Stimulated activated CD4-positive, alpha-beta T cell treated with anti-CD3 and anti-CD28 coated beads, TNF-alpha, amount 100 ng/mL, for 4 hours (primary cell): ENCODE measurements around the gene VPS37B.

Experiments
- DNase-seq, 3 experiments: peaks; one replicate each; pipeline ENCODE4 v3.0.0-alpha.2; 2020; ENCODE audit warnings: low read depth in 3 of 3

VPS37B gene

DNA sequence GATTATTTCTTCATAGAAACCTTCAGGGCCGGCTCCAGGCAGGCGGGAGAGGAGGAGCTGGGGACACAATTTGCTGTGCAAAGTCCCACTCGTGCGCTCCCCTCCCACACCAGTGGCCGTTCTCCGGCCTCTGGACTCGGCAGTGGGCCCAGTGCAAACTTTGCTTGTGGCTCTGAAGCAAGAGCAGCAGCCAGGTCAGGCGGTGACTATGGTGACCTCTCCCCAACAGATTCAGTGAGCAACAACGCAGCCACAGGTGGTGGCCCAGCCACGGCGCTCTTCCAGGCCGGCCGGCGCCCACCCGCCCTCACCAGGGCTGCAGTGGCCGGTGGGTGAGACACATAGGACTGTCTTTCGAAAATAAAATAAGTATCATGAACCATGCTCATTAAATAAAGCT is 29.5 kb downstream of the VPS37B start:
- DNase-seq, result no peak

DNA sequence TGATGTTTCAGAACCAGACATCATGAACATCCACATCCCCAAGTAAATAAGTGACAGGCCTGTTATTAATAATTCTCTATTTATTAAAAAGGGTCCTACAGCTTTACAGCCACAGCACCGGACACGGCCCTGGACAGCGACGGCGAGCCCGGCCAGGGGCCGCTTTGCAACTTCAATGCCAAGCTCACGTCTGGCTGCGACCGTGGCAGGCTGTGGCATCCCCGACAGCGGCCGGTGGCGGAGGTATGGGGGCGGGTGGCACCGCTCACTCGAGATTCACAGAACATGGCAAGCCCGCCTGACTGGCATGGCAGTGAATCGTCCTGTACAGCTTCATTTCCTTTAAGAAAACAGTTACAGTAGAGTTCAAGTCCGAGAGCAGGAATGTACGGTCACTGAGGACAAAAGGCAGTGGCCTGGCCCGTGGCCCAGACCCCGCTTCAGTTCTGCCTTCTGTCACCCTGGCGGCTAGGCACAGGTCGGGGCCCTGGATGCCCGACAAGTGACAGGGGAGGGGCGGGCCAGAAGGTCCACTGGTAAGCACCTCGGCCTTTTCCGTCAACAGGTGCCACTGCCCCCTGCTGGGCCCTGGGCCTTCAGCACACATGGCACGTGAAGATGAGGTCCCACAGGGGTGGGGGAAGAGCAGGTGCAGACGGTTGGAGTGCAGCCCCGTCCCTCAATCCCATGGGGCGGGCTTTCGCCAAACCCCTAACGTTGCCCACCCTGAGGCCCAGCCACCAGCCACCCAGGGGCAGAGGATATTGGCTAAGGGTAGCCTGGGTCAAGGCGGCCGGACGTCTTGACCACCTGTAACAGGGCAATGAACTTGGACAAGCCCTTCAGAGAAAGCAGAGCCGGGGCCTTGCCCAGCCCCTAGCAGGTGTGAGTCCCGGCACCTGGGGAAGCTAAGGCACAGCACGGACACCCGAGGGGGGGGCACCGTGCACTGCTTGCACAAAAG is 30.4 kb downstream of the VPS37B start:
- DNase-seq, result no peak

DNA sequence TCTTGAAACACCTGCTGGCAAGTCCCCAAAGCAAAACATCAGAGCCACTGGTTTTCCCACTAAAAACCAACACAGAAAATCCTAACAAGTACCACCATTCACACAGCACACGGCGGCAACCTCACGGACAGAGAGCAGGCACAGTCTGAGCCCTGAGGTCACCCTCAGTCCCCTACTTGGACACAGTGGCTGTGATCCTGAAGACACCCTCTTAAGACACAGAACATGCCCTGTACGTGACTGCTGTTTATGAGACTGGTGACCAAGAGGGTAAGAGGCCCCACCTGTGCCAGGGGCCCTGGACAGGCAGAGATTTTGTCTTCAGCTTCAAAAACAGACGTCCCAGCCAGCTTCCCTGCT is 31.1 kb downstream of the VPS37B start:
- DNase-seq, result no peak

DNA sequence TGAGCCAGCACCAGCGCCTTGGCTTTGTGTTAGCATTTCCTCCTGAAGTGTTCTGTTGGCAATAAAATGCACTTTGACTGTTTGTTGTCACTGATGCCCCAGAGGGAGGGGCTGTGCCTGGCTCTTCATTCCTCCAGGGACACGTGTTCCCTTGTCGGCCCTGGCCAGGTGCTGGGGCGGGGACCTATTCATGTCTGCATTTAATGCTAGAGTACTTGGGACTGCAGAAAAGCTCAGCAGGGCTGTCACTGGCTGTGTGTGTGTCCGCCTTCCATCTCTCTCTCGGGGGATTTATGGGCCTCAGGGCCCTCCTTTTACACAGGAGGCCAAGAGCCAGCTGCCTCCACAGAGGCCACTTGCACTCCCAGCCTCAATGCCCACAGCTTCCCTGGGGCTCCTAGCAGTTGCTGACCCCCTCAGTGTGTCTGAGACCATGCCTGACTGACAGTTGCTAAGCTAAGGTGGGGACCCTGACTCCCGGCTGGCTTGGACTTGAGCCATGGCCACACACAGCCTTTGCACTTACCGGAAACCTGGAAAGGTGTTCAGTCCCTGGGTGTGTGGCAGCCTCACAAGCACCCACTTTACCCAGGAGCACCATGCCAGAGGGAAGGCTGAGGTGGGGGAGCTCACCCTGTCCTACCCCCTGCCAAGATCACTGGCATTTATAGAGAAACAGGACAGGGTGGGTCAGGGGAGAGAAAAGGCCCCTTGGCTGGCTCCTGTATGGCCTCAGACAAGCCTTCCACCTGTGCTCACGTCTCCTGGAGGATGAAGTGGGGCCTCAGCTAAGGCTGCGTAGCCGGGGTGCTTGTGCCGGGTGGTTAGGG is 32.8 kb downstream of the VPS37B start:
- DNase-seq, result no peak

DNA sequence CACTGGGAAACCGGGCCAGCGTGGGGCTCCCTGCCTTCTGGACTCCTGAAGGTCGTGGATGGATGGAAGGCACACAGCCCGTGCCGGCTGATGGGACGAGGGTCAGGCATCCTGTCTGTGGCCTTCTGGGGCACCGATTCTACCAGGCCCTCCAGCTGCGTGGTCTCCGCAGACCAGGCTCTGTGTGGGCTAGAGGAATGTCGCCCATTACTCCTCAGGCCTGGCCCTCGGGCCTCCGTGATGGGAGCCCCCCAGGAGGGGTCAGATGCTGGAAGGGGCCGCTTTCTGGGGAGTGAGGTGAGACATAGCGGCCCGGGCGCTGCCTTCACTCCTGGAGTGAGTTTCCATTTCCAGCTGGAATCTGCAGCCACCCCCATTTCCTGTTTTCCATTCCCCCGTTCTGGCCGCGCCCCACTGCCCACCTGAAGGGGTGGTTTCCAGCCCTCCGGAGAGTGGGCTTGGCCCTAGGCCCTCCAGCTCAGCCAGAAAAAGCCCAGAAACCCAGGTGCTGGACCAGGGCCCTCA is 33.8 kb downstream of the VPS37B start:
- DNase-seq, result no peak

DNA sequence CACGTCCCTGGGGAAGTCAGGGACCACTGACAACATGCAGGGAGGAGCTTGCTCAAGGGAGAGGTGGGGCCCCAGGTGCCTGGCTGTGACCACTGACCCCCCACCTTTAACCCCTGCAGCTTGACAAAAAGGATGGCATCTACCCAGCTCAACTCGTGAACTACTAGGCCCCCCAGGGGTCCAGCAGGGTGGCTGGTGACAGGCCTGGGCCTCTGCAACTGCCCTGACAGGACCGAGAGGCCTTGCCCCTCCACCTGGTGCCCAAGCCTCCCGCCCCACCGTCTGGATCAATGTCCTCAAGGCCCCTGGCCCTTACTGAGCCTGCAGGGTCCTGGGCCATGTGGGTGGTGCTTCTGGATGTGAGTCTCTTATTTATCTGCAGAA is 34.3 kb downstream of the VPS37B start:
- no peak for DNase-seq

DNA sequence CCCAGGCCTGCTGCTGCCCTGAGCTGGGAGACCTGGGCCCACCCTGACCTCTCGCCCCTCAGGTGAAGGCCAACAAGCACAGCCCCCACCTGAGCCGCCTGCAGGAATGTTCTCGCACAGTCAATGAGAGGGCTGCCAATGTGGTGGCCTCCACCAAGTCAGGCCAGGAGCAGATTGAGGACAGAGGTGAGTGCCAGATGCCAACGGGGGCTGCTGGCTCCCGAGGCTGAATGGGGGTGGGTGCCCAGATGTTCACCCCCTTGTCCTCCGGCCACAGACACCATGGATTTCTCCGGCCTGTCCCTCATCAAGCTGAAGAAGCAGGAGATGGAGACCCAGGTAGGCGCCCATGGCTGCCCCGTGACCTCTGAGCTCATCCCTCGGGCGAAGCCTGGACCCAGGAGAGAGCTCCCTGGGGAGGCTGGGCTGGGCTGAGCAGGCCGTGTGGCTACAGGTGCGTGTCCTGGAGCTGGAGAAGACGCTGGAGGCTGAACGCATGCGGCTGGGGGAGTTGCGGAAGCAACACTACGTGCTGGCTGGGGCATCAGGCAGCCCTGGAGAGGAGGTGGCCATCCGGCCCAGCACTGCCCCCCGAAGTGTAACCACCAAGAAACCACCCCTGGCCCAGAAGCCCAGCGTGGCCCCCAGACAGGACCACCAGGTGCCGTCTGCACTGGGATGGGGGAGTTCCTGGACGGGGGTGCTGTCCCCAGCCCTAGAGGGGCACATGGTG is 34.9 kb downstream of the VPS37B start:
- no peak for DNase-seq

DNA sequence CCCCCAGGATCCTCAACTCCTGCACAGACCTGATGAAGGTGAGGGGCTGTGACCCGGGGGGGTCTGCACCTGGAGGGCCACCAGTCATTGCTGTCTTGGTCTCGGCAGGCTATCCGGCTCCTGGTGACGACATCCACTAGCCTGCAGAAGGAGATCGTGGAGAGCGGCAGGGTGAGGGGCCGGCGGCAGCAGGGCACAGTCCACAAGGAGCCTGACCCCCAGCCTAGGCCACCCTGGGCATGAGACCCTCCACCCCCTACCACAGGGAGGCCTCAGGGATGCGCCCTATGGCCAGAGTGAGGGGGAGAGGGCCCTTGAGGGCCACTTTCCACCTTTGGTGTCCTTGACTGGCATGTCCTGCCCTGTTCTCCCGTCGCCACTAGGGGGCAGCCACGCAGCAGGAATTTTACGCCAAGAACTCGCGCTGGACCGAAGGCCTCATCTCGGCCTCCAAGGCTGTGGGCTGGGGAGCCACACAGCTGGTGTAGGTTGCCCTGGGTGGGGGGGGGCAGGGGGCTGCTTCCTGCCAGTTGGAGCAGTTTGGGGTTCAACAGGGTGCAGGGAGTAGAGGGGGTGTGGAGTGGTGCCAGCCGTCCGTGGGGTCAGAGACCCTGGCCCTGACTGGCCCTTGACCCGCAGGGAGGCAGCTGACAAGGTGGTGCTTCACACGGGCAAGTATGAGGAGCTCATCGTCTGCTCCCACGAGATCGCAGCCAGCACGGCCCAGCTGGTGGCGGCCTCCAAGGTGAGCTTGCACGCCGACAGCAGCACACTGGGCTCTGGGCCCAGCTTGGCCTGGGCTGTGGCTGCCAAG is 35.7 kb downstream of the VPS37B start:
- peak; percentile 60 to 76 (median 75) for DNase-seq

DNA sequence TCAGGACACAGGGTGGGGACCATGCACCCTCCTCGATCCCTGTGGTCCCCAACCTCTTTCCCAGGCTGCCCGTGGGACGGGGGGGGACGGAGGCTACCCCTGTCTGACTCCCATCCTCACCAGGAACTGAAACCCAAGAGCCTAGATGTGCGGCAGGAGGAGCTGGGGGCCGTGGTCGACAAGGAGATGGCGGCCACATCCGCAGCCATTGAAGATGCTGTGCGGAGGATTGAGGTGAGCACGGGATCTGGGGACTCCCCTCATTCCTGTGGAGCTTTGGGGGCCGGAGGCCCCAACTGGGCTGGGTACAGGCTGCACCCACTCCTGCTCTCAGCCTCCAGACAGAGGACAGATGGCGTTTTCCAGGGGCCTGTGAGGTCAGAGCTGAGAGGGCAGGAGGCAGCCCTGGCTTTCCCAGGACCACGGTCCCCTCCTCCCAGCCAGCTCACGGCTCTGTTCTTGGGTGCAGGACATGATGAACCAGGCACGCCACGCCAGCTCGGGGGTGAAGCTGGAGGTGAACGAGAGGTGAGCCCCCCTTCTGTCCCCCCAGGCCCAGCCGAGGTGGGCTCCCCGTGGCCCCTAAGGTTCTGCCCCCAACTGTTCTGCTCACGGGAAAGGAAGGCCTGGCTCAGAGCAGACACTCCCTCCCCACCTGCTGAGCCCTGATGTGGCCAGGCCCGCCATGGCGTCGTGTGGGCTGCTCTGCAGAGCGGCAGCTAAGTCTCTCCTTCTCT is 36.5 kb downstream of the VPS37B start:
- DNase-seq, result no peak

DNA sequence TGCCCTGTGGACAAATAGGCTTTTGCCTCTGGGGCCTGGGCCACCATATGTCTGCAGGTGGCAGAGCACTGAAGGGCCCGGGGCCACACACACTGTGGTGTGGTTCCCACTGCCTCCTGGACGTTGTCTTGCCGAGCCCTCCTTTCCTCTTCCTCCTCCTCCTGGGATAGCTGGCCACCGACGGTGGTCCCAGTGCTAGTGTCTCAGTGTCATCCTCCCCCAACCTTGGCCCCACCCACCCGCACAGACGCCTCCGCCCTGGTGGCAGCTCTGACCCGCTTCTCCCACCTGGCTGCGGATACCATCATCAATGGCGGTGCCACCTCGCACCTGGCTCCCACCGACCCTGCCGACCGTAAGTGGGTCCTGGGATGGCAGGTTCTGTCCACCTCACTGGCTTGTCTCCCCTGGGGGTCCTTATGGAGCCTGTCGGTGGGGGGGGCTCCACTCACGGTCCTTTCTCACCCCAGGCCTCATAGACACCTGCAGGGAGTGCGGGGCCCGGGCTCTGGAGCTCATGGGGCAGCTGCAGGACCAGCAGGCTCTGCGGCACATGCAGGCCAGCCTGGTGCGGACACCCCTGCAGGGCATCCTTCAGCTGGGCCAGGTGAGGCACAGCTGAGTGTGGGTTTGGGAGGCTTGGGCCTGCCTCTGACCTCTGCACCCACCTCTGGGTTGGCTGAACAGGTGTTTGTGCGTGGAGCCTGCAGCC is 37.2 kb downstream of the VPS37B start:
- no peak for DNase-seq

DNA sequence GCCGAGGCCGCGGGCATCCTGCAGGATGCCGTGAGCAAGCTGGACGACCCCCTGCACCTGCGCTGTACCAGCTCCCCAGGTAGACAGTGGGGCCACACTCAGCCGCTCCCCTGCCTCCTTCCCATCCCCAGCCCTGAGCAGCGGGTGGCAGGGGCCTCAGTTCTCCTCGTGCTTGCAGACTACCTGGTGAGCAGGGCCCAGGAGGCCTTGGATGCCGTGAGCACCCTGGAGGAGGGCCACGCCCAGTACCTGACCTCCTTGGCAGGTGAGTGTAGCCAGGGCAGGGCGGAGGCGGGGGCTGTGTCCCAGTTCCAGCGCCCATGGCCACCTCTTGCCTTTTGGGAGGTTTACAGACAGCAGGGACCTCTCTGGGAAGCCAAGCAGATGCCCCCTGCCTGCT is 37.8 kb downstream of the VPS37B start:
- DNase-seq, result no peak

DNA sequence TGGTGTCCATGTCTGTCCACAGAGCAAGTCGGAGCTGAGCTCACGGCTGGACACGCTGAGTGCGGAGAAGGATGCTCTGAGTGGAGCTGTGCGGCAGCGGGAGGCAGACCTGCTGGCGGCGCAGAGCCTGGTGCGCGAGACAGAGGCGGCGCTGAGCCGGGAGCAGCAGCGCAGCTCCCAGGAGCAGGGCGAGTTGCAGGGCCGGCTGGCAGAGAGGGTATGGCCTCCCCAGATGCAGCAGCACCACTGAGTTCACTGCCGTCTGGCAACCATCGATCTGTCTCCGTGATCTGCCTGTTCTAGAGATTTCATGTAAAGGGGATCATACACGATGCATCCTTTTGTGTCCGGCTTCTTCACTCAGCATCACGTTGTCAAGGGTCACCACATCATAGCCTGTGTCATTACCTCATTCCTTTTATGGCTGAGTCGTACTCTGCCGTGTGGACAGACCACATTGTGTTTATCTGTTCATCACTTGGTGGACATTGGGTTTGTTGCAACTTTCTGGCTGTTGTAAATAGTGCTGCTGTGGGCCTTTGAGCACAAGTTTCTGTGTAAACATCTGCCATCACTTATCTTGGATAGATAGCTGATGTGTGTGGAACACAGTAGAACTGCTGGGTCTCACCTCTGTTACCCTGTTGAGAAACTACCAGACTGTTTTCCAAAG is 38.8 kb downstream of the VPS37B start:
- no peak for DNase-seq

DNA sequence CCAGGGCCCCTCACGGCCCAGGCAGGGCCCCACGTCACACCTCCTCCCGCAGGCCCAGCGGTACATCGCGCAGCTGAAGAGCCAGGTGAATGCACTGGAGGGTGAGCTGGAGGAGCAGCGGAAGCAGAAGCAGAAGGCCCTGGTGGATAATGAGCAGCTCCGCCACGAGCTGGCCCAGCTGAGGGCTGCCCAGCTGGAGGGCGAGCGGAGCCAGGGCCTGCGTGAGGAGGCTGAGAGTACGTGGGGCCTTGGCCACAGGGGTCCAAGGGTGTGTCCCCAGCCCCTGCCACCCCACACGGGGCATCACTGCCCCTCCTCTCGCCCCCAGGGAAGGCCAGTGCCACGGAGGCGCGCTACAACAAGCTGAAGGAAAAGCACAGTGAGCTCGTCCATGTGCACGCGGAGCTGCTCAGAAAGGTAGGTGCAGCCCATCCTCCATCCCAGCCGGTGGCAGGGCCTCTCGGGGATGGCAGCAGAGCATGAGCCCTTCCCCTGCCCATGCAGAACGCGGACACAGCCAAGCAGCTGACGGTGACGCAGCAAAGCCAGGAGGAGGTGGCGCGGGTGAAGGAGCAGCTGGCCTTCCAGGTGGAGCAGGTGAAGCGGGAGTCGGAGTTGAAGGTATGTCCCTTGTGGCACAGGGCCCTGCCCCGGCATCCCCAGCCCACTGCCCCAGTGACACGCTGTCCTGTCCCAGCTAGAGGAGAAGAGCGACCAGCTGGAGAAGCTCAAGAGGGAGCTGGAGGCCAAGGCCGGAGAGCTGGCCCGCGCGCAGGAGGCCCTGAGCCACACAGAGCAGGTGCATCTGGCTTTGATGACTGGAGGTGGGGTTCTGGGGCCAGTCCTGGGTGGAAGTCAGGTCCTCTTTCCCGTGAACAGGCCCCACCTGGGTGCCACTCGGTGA is 39.7 kb downstream of the VPS37B start:
- DNase-seq, result no peak

DNA sequence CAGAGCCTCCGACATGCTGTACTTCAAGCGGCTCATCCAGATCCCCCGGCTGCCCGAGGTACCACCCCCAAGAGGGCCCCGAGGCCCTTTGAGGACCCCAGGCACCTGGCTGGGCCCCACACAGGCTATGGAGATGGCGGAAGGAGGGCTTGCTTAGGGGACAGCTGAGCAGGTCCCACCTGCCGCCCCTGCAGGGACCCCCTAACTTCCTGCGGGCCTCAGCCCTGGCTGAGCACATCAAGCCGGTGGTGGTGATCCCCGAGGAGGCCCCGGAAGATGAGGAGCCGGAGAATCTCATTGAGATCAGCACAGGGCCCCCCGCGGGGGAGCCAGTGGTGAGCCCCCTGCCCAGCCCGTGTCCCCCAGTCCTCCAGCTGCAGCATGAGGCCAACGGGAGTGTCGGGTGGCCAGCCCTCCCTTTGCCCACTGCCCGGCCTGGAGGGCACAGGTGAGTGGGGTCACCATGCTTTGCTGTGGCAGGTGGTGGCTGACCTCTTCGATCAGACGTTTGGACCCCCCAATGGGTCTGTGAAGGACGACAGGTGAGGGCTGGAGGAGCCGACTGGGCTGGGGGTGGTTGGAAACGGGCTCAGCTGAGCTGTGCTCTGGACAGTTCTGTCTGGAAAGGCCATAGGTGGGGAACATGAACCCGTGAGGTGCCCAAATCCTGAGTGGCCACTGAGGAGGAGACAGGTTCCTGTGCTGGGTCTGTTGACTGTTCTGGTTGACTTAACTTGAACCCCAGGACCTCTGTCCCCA is 40.7 kb downstream of the VPS37B start:
- no peak for DNase-seq

DNA sequence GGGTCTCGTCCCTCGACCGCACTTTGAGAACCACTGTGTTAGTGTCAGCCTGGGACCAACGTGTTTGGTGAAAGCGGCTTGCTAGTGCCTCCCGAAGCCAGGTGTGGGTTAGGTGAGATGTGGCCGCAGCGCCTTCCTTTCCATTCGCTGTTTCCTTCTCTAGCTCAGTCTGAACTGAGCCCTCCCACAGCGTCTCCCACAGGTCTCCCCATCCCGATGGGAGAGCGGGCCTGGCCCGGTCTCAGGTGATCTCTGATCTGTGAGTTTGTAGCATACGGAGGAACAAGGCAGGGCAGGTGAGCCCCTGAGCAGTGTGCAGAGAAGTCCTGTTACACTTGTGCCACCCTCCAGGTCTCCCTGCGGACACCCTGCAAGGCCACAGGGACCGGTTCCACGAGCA is 41.4 kb downstream of the VPS37B start:
- no peak for DNase-seq

DNA sequence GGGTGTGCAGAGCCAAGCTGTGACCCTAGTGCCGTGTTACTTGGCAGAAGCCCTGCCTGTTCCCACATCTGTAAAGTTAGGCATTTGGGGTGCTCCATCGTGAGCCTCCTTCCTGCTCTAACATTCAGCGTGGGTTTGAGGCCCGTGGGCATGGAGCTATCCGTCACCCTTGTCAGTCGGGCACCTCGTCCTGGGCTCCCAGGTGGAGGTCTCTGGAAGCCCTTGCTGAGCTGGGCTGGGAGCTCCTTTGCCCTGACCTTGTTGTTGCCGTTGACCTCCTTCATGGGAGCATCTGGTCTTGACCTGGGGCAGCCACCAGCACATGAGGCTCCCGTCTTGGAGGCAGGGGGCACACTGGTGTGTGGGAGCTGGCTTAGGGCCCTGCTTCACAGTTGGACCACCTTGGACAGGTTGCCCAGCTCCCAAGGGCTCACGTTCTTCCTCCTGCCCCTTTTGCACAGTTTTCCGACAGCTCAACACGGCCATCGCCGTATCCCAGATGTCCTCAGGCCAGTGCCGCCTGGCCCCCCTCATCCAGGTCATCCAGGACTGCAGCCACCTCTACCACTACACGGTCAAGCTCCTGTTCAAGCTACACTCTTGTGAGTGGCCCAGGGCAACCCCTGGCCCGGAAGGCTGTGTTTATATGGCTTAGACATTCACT is 42.2 kb downstream of the VPS37B start:
- DNase-seq, result no peak
